Astrocyte (in vitro differentiated cells and primary cell): ENCODE data around the gene IBTK.
"Not testable (repeated sequence)": the region's sequence is repeated elsewhere in the genome, so short reads cannot be mapped to it uniquely, and the experiment has no call there.

Experiments used
- CTCF ChIP-seq: IDR thresholded peaks from 2 replicates; pipeline ENCODE4 v1.5.1; 2011; ENCODE audit warnings: low read depth, mild to moderate bottlenecking, inconsistent platforms, low read length, moderate library complexity; ENCODE audit not compliant: insufficient read depth
- EZH2 ChIP-seq: IDR thresholded peaks from 2 replicates; pipeline ENCODE4 v1.6.1; 2012; ENCODE audit warnings: mild to moderate bottlenecking, low read length, inconsistent platforms; ENCODE audit not compliant: insufficient read depth

GRCh38 chr6:82254722-82255121, 7.2 kb upstream of the IBTK start:
- not testable (repeated sequence) for TF ChIP-seq CTCF, EZH2
